GM21515 (cell line): ENCODE measurements around the gene KIAA1614.

Experiments used
- ATAC-seq: cut with Tn5 transposase; IDR thresholded peaks from one replicate; pipeline ENCODE4 v1.9.1; 2021; ENCODE audit not compliant: unreplicated experiment

KIAA1614 gene

DNA sequence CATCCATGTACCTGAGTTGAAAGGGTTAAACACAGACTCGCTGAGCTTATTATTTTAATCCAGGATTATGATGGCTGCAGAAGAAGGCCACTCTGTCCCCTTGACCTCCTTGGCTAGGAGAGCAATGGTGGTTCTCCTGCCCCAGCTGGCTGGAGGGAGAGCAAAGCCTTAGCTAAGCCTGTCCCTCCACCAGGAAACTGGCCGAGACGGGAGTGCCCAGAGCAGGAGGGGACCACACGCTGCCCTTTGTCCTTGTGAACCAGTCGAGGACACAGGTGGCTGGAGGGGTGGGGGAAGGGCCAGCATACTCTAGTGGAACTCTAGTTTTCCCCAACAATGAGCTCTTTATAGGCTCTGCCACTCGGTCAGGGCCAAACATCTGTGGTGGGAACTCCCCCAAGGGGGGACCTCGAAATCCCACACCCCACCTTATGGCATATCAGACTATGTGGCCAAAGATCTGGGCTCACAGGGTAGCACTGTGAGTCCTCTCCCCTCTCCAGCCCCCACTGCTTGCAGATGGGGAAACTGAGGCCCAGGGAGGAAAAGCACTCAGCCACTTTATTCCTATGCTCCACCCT lies 12.9 kb downstream of the KIAA1614 start:
- no peak for ATAC-seq

DNA sequence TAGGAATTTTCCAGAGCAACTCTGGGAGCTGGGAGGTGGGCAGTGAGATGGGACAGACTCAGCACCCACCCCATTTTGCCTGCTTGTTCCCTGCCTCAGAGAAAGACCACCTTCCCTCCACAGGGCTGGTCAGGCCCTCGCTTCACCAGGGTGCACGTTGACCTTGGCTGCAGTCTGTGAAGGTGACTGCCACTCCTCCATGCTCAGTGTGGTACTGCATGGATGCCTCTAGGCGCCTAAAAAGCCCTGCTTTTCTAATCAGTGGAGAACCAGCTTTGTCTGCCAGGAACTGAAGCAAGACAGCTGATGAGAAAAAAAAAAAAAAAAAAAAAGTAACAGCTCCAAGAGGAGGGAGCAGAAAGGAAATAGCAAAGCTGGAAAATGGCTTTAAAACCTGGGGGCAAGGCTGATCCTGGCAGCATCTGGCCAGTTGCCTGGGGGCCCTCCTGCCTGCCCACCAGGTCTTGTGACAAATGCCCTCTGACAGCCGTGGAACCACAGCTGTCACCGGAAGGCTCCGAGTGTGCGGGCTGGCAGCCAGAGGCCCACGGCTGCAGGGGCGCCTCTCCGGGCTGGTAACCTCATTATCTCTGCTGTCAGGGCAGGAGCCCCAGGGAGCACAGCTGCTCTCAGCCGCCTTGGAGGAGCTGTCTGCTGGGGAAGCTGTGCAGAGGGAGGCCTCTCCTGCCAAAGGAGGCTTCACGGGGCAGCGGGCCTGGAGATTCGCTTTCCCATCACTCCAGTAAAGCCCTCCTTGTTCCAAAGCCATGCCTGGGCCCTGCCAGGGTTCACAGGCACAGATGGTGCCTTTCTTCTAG lies 13.7 kb downstream of the KIAA1614 start:
- no peak for ATAC-seq

DNA sequence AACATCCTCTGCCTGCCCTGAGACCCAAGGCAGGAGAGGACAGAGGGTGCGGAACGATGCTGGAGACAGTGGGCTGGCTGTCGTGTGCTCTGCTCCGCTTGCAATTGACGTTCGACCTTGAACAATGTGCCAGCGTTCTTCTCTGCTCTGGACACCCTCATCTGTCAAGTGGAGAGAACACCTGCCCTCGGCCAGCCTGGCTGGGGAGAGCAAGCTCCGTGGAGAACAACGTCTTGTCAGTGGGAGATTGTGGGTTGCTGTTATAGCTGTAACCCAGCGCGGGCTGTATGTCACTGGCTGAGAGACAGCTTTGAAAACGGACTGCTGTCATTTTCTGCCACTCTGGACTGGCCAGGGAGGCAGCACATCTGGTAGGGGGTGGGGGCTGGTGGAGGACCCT lies 14.7 kb downstream of the KIAA1614 start:
- no peak for ATAC-seq

DNA sequence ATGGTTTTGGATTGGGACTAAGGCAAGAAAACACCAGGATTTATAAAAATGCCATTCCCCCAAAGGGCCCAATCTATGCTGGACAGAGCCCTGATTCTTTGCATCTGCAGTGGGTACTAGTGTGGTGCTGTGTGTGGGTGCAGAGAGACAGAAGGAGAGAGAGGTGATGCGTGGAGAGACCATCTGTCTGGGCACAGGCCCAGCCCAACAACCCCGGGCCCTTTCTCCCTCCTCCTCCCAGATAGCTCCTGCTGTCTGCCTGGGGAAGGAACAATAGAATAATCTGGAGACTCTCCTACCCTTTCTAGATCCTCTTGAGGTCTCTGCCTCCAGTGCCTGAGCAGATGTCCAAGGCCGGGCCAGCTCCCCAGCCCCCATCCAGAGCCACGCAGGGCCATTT lies 15.1 kb downstream of the KIAA1614 start:
- no peak for ATAC-seq

DNA sequence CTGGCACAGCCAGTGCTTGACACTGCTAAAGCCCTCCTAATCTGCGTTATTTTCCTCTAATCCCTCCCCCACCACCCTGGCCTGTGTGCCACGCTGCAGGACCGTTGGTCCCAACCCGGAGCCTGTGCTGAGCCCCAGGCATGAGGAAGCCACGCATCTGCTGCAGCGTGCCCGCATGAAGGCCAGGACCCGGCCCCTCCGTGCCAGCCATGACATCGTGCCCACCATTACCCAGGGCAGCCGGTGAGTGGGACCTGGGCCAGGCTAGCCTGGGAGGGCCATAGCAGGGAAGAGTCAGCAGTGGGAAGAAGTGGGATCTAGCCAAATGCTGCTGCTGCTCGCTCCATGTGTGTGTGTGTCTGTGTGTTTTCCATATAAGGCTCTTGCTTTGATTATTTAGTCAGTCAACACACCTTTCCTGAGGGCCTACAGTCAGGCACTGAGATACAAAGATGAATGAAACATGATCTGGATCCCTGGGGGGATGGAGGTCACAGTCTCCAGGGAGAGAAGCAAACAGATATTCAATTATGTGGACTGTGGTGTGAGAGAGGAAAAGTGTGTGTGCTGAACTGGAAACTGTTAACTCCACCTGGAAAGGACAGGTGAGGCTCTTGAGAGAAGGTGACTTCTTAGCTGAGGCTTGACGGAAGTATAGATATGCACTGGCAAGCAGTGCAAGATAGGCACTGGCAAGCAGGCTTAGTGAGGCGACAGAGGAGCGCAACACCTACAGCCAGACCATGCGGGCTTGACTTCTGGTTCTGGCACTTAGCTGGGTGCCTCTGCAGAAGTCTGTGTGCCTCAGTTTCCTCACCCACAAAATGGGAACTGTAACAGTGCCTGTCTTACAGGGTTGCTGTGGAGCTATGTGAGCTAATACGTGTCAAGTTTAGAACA lies 15.9 kb downstream of the KIAA1614 start:
- ATAC-seq, result no peak

DNA sequence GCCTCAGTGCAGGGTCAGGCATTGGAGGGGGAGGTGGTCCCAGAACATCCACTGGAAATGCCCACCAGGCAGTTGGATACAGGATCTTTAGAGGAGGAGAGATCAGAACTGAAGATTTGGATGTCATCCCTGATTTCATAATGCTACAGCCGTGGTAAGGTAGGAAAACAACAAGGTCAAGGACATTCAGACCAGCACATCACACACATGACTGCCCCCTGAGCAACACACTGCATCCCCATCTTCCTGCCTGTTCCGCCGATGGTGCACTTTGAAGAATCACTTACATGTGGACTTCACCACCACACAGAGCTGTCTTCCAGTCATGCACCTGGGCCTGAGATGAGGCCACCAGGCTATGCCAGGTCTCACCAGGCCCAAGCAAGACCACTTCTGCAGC lies 16.7 kb downstream of the KIAA1614 start:
- no peak for ATAC-seq

DNA sequence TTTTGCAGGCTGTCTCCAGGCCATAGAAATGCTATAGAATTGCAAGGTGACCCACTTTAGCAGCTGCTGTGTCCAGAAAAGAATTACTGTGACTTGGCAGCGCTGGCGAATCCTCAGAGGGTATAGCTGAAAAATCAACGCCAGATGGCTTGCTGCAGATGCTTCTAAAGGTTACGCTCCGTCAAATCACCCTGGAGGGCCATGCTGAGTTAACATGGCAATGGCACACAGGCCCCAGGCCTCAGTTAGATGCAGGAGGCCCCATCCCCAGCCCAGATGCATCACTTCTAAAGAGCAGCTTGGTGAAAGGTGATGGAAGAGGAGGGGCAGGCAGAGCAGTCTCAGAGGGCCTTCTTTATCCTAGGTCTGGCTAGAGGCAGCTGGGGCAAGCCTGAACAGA lies 18.0 kb downstream of the KIAA1614 start:
- ATAC-seq, result no peak

DNA sequence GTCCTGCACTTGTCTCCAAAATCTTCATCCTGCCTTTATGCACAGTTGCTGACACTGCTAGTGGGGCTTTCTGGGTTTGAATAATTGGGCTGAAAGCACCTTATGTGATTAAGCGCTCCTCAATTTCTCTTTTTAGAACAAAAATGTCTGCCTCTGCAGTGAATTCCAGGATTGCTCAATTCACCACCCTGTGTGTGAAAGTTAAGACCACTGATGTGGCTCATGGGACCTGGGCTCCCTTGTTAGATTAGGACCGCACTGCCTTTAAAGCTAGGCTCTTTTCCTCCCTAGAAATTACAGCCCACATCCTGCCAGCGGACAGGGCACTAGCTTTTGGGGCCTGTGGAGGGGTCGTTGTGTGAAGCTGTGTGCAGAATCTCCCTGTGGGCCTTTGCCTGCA lies 18.8 kb downstream of the KIAA1614 start:
- no peak for ATAC-seq

DNA sequence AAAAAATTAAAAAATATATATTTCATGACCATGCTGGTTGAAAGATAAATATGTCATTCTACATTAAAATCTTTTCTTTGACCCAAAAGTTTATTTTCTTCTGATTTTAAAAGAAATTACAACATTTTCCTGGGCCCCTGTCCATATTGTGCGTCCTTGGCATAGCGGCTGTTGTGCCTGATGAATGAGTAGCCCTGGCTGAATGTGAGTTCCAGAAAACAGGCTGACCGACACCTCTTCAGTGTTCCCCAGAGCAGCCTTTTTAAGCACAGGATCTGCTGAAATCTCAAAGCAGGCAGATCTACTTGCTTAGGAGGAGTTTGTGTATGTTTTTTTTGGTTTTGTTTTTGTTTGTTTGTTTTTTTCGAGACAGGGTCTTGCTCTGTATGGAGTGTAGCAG lies 19.7 kb downstream of the KIAA1614 start:
- no peak for ATAC-seq

DNA sequence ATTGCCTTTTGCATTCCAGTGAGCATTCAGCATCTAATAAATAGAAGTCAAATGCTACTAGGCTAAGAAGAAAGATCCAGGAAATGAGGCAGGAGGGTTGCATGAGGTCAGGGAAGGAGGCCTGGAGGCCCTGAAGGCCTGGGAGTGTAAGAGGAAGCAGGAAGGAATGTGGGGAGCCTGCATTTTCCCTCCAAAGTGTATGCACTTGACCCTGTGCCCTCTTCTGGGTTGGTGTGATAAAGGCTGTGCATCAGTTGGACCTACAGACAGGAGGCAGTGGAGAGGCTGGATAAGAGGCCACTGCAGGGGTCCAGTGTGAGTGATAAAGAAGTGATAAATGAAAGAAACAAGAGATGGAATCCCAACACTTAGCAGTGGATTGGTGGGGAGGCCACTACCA lies 20.4 kb downstream of the KIAA1614 start:
- no peak for ATAC-seq

DNA sequence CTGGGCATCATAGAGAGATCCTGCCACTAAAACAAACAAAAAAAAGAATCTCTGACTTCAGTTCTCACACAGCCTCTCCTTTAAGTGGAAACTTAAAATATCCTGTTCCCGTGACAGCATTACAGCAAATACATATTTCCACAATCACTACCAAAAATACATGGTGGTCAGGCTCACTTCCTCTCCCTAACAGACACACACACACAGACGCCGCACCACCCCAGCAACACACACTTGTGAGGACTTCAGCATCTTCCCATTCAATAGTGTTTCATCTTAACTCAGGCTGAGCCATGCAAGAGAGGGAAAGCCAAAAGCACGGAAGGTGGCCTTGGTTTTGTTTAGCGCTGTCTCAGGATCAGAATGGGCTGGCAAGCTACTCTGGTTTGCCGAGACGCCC lies 21.9 kb downstream of the KIAA1614 start:
- ATAC-seq, result no peak

DNA sequence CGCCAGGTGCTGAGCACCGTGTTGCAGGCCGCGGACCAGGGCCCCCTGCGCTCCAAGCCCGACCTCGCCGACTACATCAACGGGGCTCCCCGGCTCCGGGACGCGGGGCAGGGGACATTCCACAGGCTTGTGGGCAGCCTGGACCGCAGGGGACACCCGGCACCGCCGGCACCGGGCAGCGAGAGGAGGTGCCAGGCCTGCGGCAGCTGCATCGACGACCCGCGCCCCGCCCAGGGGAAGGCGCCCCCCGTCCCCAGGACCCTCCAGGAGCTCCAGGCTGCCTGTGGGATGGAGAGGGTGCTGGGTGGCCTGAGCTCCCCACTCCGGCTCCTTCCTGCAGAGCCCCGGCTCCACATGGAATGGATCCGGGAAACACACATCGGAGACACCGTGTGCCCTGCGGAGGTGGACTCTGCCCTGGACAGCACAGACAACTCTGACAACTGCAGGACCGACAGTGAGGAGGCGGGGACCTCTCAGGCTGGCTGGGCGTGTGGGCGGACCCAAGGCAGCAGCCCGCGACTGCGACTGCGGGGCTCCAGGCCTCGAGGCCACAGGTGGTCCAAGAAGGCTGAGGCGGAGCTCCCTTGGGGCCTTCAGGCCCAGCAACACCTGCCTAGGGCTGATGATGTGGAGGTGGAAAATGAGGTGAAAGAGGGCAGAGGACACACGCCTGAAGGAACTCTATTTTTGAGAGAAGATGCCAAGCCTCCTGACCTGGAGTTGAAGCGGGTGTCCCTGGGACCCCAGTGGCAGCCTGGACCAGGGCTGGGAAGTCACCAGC lies 22.8 kb downstream of the KIAA1614 start:
- ATAC-seq, result no peak

DNA sequence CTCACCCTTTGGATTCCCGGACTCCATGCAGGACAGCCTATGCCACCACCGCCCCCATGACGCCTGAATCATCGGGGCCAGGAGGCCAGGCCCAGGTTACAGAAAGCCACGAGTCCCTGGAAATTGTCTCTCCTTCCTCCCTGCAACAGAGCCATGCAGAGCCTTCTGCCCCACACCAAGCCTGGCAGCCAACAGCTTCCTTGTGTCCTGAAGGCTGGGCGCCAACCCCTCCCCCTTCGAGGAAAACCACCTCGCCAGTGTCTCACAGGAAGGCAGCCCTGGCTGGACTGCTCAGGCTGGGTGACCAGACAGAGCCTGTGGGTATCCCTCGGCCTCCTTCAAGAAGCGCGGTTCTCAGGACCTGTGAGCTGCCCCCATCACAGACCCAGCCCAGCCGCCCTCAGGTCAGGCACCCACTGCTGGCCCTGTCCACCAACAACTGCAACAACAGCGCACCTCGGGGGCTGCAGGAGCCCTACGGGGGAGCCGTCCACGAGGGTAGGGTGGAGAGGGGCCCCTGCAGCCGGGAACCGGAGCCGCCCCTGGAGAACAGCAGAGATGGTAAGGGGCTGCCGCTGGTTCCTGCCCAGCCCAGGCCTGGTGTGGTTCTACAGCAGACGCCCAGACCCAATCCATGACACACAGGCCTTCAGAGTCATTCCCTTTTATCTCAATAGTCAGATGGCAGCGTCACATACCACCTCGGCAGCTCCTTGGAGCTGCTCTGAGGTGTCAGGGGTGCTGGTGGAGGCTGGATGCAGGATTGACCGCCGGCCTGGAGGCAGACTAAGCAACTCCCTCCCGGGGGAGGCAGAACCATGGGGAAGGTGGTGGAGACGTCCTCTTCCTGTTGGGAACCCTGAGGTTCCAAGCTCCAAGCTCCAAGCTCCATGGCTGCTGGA lies 23.7 kb downstream of the KIAA1614 start:
- ATAC-seq, result no peak

DNA sequence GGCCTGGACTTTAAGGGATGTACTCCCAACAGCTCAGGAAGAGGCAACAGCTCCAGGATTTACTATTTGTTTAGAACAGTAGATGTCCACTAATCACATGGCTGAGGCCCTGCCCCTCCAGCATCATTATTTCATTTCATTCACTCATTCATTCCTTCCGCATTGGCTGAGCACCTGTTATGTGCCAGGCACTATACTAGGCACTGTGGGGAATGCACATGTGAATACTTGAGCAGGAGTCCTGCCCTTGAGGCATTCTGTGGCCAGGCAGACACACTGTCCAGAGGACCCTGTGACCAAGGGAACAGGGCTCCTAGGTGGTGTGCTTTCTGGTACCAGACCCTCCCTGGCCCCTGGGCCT lies 24.3 kb downstream of the KIAA1614 start:
- no peak for ATAC-seq

DNA sequence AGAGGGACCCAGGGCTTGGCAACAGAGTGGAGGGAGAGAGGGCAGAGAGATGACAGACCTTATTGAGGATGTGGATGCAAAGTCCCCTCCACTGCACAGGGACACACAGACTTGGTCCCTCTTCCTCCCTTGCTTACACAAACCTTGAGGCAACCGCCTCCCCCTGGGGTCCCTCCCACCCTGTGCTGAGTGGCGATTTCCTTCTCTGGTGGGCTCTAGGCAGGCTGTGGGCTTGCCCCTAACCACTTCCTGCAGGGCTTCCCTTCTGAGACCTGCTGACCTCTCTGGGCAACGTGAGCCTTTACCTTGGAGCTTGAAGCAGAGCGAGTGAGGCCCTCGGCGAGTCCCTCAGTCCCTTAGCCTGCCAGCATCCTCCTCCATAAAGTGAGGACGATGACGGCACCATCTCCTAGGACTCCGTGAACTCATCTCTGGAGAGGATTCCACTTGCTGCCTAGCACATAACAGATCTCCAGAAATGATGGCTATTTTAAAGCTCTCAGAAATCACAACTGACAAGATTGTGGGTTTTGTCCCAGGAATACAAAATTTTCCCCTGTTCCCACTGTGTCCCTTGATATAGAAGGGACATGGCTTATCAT lies 25.0 kb downstream of the KIAA1614 start:
- ATAC-seq, result no peak

DNA sequence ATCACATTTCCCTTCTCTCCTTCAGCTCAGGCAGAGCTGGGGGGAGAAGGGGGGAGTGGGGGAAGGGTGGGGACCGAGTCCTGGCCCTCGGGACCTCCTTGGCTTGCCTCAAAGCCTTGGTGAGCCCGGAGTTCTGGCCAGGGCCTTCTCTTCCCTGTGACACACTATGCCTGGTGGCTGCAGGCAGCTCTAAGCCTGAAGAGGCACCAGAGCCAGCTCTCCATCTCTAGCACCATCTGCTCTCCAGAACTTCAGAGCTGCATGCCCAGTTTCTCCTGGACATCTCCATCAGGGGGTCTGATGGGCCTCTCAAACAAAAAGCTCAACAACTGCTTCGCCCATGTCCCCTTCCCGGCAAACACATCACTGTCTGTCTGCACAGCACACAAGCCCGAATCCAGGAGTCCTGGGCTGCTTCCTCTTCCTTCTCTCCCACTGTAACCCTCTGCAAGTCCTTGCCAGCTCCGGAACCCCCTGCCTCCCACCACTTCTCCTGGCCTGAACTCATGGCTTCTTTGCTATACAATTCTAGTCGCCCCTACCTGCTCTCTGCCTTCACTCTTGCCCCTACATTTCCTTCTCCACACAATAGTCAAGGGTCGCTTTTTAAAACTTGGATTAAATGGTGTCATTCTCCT lies 26.5 kb downstream of the KIAA1614 start:
- ATAC-seq, result no peak

DNA sequence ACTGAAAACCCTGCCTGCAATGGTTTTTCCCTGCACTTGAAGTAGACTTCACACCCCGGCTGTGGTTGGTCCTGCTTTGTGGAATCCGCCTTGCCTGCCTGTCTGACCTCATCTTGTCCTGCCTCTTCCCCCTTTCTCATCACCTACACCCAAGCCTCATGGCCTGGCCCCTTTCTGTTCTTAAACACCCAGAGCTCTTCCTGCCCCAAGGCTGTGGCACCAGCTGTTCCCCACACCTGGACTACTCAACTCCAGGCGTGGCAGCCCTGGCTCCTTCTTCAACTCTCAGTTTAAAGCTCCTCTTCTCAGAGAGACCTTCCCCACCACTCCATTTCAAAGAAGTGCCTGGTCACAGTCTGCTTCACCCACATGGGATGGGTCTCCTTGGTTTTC lies 27.0 kb downstream of the KIAA1614 start:
- ATAC-seq, result no peak

DNA sequence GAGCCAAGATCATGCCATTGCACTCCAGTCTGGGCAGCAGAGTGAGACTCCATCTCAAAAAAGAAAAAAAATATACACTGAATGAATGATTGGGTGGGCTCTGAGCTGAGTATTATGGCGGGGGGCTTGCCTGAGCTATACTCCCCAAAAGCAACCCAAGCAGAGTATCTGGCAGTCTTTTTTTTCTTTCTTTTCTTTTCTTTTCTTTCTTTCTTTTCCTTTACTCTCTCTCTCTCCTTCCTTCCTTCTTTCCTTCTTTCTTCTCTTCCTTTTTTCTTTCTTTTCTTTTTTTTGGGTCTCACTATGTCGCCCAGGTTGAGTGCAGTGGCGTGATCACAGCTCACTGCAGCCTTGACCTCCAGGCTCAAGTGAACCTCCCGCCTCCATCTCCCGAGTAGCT lies 27.7 kb downstream of the KIAA1614 start:
- ATAC-seq, result no peak

DNA sequence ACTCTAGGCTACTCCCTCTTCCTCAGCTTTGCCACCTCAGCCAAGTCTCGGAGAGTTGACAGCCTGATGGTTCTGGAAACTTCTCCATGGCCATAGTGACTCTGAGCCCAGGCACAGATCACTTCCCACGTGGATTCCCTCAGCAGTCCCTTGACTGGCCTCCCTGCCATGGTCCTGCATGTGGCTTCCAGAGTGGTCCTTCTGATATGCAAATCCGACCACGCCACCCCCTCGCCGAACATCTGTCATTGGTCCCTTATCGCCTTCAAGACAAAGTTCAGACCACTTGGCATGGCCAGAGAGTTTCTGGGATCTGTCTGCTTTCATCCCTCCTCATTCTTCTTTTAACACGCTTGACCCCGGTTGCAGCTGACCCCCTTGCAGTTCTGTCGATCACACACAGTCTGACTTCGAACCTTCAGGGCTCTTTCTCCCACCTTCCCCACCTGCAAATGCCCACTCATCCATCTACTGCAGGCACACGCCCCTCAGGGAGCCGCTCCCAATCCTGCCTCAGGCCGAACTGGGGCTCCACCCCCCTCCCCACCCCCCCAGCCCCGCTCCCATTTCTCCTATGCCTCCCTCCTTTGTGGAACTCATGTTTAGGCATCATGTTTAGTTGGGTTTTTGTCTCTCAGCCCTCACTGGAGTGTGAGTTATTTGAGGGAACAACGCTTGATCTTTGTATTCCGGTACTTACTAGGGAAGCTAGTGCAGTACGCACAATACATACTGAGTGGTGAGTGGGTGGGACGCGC lies 29.0 kb downstream of the KIAA1614 start:
- ATAC-seq, result no peak
